Stomach (tissue), 4 donors: ENCODE results near the gene ABHD2.

Experiments
- CTCF ChIP-seq, 7 experiments: fragments of 450-650 bp in 4 of 7; fragments of 200-600 bp in 3 of 7; sonication (generic) in 3 of 7; IDR thresholded peaks; one replicate each; pipeline ENCODE4 v1.5.1; 2016 to 2019; ENCODE audit warnings: antibody characterized with exemption in 7 of 7, control low read depth in 2 of 7, mild to moderate bottlenecking in 1 of 7
- POLR2A ChIP-seq, 4 donors: fragments of 450-650 bp; IDR thresholded peaks; one replicate each; pipeline ENCODE4 v1.6.1; 2016; ENCODE audit warnings: antibody characterized with exemption in 4 of 4, control low read depth in 2 of 4, mild to moderate bottlenecking in 1 of 4, moderate library complexity in 1 of 4

- TF ChIP-seq CTCF (IDR thresholded peaks at IDR 0.05): no peak
- no peak for TF ChIP-seq POLR2A (IDR thresholded peaks at IDR 0.05)
These were observed 30.3 kb downstream of the ABHD2 start for GRCh38 chr15:89118481-89118989.
